Measurements from ENCODE around the gene ASTN2. TPM values are rescaled to one million over a fixed set of nuclear protein-coding genes. Genes with fewer than 3 reads are reported as not detected.

The ASTN2 gene
- total RNA-seq, 2 experiments from 2014 or later: 1.7 to 4.2 TPM

GRCh38 chr9:116544896-116545295 is 870.0 kb downstream of the ASTN2 start:
- no peak overlapping the region for H3K27ac ChIP-seq (ENCODE audit: low read depth, low read length, poor library complexity, severe bottlenecking)
- no peak overlapping the region for H2AFZ ChIP-seq (ENCODE audit: low read length)
- H3K4me1 ChIP-seq (ENCODE audit: insufficient read depth, low read length, poor library complexity, severe bottlenecking): no peaks in the 10 kb centered on the region
- TF ChIP-seq CTCF (conservative IDR thresholded peaks at IDR 0.05; ENCODE audit: low read length) (no peak), EZH2phosphoT487 (IDR thresholded peaks at IDR 0.05; ENCODE audit: borderline replicate concordance, low read depth, low read length) (no peak)
- no peaks in the 10 kb centered on the region for H3K9me3 ChIP-seq (ENCODE audit: low read length)
- no peaks in the 10 kb centered on the region for H3K36me3 ChIP-seq (ENCODE audit: insufficient read depth, low read length)
- POLR2A ChIA-PET: no interaction called here
- intact Hi-C loops (cut with micrococcal nuclease; ENCODE audit: unreplicated experiment): no loop called here
- H3K79me2 ChIP-seq (ENCODE audit: insufficient read depth, low read depth, low read length): no peaks in the 10 kb centered on the region
- no TSS peak for BruUV-seq (replicated peaks)
- no peaks in the 10 kb centered on the region for H4K20me1 ChIP-seq (ENCODE audit: insufficient read depth, low read length)
- CTCF ChIA-PET (ENCODE audit: unreplicated experiment): interaction anchor here (0.6 kb wide), 1 partner anchor 11 kb away, joined by 3 read pairs; no protein-coding TSS in a partner anchor
- no peaks in the 10 kb centered on the region for H3K9me2 ChIP-seq (ENCODE audit: insufficient read depth, low read length)
- H3K4me2 ChIP-seq (ENCODE audit: low read length): no peak overlapping the region
- DNase-seq (ENCODE audit: low spot score): no peak
- no peak overlapping the region for H3K4me3 ChIP-seq (ENCODE audit: low read depth, low read length, poor library complexity, severe bottlenecking)

- CTCF ChIA-PET (ENCODE audit: unreplicated experiment): no interaction called here
- no TSS peak for BruUV-seq (replicated peaks)
- DNase-seq (ENCODE audit: low spot score): no peak
- Histone ChIP-seq H3K4me2 (ENCODE audit: low read length) (no peak overlapping the region), H3K4me3 (ENCODE audit: low read depth, low read length, poor library complexity, severe bottlenecking) (no peak overlapping the region), H3K4me1 (ENCODE audit: insufficient read depth, low read length, poor library complexity, severe bottlenecking) (no peaks in the 10 kb centered on the region), H2AFZ (ENCODE audit: low read length) (no peak overlapping the region), H3K9me2 (ENCODE audit: insufficient read depth, low read length) (no peaks in the 10 kb centered on the region), H3K9me3 (ENCODE audit: low read length) (no peaks in the 10 kb centered on the region), H3K79me2 (ENCODE audit: insufficient read depth, low read depth, low read length) (no peaks in the 10 kb centered on the region), H3K36me3 (ENCODE audit: insufficient read depth, low read length) (no peaks in the 10 kb centered on the region), H3K27ac (ENCODE audit: low read depth, low read length, poor library complexity, severe bottlenecking) (no peak overlapping the region), H4K20me1 (ENCODE audit: insufficient read depth, low read length) (no peaks in the 10 kb centered on the region)
- TF ChIP-seq CTCF (conservative IDR thresholded peaks at IDR 0.05; ENCODE audit: low read length) (no peak), EZH2phosphoT487 (IDR thresholded peaks at IDR 0.05; ENCODE audit: borderline replicate concordance, low read depth, low read length) (no peak)
- POLR2A ChIA-PET: no interaction called here
- intact Hi-C loops (cut with micrococcal nuclease; ENCODE audit: unreplicated experiment): no loop called here
These were observed 871.0 kb downstream of the ASTN2 start for GRCh38 chr9:116543731-116544400.

- no peak overlapping the region for H3K4me3 ChIP-seq (ENCODE audit: low read depth, low read length, poor library complexity, severe bottlenecking)
- no peaks in the 10 kb centered on the region for H3K79me2 ChIP-seq (ENCODE audit: insufficient read depth, low read depth, low read length)
- no peaks in the 10 kb centered on the region for H3K9me3 ChIP-seq (ENCODE audit: low read length)
- ChIA-PET POLR2A (no interaction called here), CTCF (ENCODE audit: unreplicated experiment) (no interaction called here)
- H3K36me3 ChIP-seq (ENCODE audit: insufficient read depth, low read length): no peaks in the 10 kb centered on the region
- H3K27ac ChIP-seq (ENCODE audit: low read depth, low read length, poor library complexity, severe bottlenecking): no peak overlapping the region
- no peak for DNase-seq (ENCODE audit: low spot score)
- H3K4me2 ChIP-seq (ENCODE audit: low read length): no peak overlapping the region
- H3K9me2 ChIP-seq (ENCODE audit: insufficient read depth, low read length): no peaks in the 10 kb centered on the region
- no peak overlapping the region for H2AFZ ChIP-seq (ENCODE audit: low read length)
- H3K4me1 ChIP-seq (ENCODE audit: insufficient read depth, low read length, poor library complexity, severe bottlenecking): no peaks in the 10 kb centered on the region
- no peak for TF ChIP-seq EZH2phosphoT487 (IDR thresholded peaks at IDR 0.05; ENCODE audit: borderline replicate concordance, low read depth, low read length)
- no peak for TF ChIP-seq CTCF (conservative IDR thresholded peaks at IDR 0.05; ENCODE audit: low read length)
- H4K20me1 ChIP-seq (ENCODE audit: insufficient read depth, low read length): no peaks in the 10 kb centered on the region
- BruUV-seq (replicated peaks): no TSS peak
- intact Hi-C loops (cut with micrococcal nuclease; ENCODE audit: unreplicated experiment): no loop called here
These were observed 873.5 kb downstream of the ASTN2 start for GRCh38 chr9:116541402-116541801.
